A673 (cell line): ENCODE results near the gene FSTL4.

ENCODE experiments used
- EZH2 ChIP-seq: fragments of 200-600 bp; sonication (generic); IDR thresholded peaks from 2 replicates; pipeline ENCODE4 v1.6.1; 2017; ENCODE audit warnings: borderline replicate concordance, low read depth, mild to moderate bottlenecking, mixed read lengths, antibody characterized with exemption, low read length; ENCODE audit not compliant: poor library complexity, severe bottlenecking
- TF ChIP-seq, protein P1 (sequence below): fragments of 300-800, 200-600 bp; sonication (generic); conservative IDR thresholded peaks from 2 replicates; pipeline ENCODE4 v1.5.1; 2017; ENCODE audit warnings: low read depth, mild to moderate bottlenecking, antibody characterized with exemption, low read length, moderate library complexity, mixed read lengths

DNA sequence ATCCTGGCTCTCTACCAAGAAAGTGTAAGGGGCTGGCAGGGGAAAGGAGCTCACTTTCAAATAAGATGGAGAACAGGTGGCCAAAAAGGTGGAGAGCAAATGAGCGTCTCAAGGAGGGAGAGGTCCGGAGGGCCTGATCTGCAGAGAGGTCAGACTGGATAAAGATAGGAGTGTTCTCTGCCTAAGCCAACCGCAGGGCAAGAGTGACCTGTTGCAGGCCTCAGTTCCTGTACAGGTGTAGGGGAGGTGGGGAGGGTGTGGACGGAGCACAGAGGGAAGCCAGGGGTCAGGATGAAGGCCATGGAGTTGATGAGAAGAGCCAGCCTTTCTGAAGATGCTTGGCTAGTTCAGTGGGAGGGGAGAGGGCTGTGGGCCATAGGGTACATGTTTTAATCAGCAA is 320.8 kb downstream of the FSTL4 start:
- TF ChIP-seq, protein P1, sequence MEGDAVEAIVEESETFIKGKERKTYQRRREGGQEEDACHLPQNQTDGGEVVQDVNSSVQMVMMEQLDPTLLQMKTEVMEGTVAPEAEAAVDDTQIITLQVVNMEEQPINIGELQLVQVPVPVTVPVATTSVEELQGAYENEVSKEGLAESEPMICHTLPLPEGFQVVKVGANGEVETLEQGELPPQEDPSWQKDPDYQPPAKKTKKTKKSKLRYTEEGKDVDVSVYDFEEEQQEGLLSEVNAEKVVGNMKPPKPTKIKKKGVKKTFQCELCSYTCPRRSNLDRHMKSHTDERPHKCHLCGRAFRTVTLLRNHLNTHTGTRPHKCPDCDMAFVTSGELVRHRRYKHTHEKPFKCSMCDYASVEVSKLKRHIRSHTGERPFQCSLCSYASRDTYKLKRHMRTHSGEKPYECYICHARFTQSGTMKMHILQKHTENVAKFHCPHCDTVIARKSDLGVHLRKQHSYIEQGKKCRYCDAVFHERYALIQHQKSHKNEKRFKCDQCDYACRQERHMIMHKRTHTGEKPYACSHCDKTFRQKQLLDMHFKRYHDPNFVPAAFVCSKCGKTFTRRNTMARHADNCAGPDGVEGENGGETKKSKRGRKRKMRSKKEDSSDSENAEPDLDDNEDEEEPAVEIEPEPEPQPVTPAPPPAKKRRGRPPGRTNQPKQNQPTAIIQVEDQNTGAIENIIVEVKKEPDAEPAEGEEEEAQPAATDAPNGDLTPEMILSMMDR: no peak
- no peak for TF ChIP-seq EZH2
